HG03342 (cell line): ENCODE measurements around the gene TNFRSF1A.

Experiments used
- ATAC-seq: cut with Tn5 transposase; IDR thresholded peaks from one replicate; pipeline ENCODE4 v1.9.1; 2021; ENCODE audit warnings: mild to moderate bottlenecking, moderate library complexity; ENCODE audit not compliant: unreplicated experiment

TNFRSF1A gene

DNA sequence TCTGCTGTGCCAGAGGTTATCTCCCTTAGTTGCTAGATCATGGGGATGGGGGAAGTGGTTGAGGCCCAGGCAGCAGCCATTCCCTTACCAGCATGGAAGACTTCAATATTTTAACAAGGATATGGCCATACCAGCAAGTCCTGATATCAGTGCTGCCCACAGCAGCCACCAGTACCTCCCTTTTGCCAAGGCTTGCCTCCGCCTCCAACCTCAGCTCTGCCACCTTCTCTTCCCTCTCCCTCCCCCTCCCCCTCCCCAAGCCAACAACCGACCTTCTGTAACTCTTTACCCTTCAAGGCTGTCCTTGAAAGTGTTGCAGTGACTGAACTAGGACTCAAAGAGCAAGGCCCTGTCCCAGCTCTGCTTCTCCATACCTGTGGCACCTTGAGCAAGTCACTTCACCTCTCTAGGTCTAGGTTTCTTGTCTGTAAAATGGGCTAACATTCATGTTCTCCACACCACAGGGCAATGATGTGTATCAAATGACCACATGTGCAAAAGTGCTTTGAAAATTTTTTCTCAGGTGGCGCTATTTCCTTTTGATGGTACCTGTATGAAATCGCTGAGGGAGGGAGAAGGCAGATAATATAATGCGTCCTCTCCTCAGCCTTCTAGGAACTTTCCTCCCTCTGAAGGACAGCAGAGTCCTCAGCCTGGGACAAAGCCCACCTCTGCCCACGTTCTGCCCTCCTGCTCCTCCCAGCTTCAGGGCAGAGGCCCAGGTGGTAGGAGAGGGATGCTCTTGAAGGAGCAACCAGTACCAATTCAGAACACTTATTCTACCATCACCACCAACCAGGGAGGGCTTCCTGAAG is 16.7 kb downstream of the TNFRSF1A start:
- no peak for ATAC-seq

DNA sequence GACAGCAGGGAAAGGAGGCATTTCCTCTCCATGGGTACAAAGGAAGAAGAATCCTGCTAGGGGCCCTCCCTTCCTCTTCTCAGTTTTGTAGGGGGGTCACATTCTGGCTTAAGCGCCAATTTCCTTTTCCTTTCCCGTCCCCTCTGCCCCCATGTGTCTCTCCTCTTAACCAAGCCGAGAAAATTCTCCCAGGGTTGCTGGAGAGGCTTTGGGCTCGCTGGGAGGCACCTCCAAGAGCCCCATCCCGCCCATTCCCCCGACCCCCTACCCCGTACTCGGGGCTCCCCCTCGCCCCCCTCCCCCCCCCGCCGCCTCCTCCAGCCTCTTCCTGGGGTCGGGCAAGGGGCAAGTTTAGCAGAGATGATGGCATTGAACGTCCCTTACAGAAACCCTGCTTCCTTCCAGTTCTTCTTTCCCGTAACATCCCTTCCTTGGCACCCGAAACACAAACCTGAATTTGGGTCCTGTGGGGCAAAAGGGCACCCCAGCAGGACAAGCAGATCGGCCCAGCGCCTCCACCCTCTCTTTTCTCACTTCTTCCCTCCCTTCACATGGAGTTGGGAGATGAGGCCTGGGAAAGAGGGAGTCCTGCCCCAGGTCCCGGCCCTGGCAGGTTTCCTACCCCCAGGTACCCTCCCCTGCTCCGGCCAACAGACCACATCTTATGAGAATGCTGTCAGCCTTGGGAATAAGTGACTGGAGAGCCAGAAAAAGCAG is 17.7 kb downstream of the TNFRSF1A start:
- no peak for ATAC-seq

DNA sequence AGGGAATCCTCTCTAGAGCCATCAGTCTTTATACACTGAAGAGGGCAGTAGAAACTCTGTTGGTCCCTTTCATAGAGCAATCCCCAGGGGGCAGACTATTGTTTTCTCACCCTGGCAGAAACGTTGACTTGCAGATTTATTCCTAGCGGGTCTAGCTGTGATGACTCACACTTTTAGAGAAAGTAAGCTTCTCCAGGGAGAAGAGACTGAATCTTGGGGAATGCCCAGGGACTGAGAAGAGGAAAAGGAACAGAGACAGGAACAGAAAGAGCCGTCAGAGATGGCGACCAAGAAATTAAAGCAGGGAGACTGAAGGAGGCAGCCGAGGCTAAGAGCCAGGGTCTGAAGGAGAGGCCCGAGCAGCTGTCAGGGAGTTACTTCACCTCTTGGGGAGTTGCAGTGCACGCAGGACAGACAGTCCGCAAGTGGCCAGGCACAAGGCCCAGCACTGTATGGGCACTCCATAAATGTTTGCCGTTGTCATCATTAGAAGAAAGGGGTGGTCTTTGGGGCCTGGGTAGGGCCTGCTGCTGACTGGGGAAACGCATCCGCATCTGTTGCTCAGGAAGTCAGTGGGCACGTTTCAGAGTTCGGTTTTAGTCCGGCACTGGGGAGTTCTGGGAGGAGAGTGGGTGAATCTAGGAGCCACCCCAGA is 18.4 kb downstream of the TNFRSF1A start:
- no peak for ATAC-seq

DNA sequence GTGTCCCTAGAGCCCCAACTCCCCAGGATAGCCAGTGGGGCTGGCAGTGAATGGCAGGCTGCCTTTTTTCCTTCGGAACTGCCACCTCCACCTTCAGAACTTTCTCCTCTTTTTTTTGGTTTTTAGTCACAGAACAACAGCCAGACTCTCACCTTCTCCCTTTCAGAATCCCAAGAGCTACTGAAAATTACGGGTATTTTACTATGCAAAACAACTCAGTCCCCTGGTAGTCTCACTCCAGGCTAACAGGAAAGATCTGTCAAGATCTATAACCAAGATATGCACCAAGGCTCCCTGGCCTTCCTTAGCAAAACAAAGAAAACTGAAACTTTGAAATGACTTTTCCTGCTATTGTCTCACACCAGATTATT is 18.9 kb downstream of the TNFRSF1A start:
- no peak for ATAC-seq

DNA sequence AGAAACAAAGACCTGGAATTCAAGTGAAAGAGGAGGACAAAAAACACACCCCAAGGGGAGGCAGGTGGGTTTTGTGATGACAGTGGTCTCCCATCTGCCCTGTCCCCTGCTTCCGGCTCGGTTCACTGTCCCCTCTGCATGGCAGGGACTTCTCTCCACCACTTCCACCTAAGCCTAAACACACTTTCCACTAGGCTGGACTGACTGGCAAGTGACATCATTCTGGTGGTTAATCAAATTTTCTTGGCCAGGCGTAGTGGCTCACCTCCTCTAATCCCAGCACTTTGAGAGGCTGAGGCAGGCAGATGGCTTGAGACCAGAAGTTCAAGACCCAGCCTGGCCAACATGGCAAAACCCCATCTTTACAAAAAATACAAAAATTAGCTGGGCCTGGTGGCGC is 19.5 kb downstream of the TNFRSF1A start:
- no peak for ATAC-seq

DNA sequence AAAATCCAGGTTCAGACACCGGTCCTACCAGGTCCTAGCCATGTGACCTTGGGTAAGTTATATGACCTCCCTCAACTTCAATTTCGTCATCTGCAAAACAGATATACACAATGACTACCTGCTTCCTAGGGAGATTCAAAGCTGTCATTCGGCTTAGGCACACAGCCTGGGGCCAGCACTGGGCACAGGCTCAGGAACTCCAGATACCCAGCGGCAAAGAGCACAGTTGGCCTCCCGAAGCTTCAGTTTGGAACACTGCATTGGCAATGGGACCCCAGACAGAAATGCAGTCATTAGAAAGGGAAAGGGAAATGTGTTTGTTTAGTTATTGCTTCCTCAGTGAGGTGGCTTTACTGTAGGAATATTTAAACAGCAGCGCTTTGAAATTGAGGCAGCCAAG is 20.0 kb downstream of the TNFRSF1A start:
- no peak for ATAC-seq

DNA sequence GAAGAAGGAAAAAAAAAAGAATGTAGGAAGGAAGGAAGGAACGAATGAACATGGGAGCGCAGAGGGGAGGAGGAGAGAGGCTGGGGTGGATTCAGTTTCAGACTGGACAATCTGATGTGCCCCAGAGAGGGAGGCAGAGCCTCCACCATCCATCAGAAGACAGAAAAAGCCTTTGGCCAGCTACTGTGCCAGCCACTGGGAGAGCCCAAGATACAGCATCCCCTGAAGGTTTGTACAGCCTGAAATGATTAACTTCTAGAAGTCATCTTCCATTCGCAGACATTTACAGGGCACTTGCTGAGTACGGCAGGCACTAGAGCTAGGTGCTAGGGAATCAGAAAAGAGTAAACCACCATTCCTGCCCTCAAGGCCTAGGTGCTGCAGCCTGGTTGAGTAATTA is 22.4 kb downstream of the TNFRSF1A start:
- ATAC-seq = no peak

DNA sequence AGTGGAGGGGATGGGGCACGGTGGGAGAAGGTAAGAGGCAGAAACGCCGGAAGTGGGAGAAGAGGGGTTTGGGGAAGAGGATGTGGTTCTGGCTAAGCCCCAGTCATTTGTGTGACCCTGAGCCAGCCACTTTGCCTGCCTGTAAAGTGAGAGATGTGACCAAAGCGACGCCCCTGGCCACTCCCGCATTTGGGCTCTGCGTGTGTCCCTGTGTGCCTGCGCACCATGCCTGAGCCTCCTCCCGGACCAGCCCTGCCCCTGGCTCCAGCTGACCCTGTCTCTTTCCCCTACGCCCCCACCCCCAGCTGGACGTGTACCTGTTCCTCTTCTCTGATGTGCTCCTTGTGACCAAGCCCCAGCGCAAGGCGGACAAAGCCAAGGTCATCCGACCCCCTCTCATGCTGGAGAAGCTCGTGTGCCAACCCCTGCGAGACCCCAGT is 23.4 kb downstream of the TNFRSF1A start:
- no peak for ATAC-seq

DNA sequence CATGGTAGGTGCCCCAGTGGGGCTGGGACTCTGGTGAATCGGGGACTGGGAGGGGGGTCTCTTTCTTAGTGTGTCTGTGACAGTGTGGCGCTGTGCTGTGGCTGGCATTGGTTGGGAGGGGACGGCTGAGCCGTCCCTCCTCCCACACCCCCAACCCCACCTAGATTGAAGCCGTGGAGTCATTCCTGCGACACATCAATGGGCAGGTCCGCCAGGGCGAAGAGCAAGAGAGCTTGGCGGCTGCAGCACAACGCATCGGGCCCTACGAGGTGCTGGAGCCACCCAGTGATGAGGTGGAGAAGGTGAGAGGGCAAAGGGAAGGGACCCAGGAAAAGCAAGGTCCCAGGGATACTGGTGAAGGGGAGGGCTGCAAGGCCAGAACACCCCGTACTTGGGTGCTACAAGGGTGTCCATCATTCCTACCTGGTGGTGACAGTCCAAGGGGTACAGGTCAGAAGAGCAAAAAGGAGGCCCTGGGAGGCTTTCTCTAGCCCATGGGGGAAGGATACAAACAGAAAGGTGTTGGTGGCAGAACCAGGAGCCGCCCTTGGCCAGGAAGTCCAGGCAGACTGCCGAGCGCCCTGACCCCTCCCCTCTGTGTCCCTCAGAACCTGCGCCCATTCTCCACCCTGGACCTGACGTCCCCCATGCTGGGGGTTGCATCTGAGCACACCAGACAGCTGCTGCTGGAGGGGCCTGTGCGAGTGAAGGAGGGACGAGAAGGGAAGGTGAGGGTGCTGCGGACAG is 24.0 kb downstream of the TNFRSF1A start:
- ATAC-seq = no peak

DNA sequence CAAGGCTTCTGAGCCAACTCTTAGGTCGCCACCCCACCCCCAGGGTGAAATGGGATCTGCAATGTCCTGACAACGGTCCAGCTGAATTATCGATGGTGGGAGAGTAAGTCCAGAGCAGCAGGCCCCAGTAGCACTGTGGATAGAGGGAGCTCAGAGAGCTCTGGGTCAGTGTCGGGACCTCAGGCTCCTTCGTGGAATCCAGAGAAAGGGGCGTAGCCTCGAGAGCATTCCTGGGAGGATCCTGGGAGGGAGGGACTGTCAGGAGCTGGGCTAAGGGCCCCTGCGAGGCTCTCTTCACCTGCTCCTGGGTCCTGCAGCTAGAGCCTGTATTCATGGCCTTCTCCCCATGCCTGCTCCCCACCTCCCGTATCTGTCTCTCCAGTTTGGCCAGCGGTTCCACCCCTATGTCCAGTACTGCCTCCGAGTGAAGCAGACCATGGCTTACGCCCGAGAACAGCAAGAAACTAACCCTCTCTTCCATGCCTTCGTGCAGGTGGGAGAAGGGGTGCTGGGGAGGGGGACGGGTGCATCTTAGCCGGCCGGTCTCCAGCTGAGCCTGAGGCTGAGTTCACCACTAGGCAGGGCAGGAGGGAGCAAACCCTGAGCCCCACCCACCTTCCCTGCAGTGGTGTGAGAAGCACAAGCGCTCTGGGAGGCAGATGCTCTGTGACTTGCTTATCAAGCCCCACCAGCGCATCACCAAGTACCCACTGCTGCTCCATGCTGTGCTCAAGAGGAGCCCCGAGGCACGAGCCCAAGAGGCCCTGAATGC is 24.8 kb downstream of the TNFRSF1A start:
- no peak for ATAC-seq

DNA sequence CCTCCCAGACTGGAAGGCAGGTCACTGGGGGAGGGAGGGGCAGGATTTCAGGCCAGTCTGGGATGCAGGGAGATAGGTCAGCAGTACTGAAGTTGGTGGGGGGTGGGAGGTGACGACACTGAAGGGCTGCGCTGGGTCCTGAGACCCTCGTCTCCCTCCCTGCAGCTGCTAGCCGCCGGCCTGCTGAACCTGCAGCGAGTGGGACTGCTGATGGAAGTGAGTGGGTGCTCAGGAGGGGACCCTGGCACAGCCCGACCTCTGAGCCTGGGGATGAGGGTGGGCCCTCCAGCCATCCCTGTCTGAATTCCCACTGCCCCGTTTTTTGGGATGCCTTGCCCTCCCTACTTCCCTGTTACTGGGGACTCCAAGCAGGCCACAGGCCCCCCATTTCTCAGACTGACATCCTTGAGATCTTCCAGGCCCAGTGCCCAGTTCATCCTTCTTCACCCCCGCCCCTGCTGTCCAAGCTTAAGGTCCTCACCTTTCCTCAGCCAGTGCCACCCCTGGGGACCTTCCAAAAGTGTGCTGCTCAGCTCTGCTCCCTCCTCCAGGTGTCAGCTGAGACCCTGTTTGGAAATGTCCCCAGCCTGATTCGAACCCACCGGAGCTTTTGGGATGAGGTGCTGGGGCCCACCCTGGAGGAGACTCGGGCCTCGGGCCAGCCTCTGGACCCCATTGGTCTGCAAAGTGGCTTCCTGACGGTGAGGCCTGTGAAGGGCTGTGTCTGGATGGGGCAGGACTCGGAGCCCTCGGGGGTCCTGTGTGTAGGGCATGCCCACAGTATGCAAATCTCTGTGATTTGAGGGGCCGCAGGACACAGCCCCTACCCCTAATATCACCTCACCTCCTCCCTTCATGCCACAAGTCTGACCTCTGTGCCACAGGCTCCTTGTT is 25.9 kb downstream of the TNFRSF1A start:
- ATAC-seq = no peak

DNA sequence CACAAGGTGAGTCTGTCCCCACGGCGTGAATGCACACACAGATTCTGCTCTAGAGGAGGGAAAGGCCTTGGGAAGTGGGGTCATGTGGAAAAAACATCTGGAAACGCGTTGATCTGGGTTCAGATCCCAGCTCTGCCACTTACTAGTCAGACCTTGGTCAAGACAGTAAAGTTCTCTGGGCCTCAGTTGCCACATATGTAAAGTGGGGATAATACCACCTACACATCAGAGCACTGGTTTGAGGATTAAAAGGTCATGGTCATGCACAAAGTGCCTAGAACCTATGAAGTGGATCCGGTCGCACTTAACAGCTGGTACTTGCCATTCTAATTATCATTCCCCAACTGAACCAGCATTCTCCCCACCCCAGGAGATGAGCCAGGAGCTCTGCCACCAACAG is 26.7 kb downstream of the TNFRSF1A start:
- no peak for ATAC-seq

DNA sequence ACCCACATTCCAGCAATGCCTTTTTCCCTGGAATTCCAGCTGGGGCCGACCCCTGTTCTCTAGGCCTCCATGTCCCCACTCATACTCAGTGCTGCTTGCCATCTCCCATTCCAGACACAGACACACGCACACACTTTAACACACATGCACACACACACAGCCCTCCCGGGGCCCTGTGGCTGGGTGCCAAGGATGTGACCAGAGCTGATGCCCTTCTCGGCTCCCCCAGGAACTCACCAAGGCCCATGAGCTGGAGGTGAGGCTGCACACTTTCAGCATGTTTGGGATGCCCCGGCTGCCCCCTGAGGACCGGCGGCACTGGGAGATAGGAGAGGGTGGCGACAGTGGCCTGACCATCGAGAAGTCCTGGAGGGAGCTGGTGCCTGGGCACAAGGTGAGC is 27.1 kb downstream of the TNFRSF1A start:
- no peak for ATAC-seq

DNA sequence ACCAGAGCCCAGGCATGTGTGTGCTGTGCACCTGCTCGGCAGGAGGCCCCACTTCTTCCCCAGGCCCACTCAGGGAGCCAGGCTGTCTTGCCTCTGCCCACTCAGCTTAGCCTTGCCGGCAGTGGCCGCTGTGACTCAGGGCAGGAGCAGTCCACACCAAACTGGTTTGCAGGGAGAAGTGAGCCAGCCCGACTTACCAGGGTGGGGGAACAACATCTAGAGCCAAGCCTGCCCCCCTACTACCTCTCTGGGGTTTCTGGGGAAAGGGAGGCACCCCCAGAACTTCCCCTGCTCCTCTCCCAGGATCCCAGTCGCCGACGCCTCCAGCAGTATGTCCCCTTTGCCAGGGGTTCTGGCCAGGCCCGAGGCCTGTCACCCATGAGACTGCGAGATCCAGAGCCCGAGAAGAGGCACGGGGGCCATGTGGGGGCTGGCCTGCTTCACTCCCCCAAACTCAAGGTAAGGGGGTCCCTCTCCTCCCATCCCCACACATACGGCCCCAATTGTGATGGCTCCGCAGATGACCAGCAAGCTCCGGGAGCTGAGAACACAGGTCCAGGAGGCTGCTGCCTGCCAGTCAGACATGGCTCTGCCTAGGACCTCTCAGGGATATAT is 28.4 kb downstream of the TNFRSF1A start:
- ATAC-seq = no peak

DNA sequence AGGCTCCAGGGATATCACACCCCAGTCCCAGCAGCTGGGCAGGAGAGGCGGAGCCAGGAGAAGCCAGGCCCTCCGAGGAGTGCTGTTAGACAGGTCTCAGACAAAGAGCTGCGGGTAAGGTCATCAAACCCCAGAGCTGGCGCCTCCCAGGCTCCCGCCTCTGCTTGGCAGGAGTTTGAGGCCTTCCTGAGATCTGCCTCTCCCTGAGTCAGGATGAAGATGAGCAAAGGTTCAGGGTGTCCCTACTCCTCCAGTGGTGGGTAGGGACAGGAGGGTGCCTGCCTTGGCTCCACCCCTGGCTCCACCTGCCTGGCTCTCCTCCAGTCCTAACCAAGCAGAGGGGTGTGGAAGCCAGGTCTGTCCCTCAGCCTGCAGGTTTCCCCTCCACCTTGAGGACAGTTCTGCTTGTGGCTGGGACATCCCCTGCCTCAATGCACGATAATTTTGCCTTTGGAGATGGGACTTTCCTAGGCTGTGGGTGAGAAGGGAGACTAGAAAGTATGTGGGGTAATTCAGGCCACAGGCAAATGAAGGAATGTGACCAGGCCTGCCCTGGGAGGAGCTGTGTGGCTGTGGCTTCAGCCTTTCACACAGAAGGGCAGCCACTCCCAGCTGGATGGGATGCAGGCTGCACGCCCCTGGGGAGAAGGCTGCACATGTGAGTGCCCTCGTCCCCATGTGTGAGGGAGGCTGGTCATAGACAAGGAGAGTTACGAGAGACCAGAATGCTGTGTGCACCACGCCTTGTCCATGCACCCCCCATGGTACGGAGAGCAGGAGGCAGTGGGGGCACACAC is 29.1 kb downstream of the TNFRSF1A start:
- ATAC-seq = peak; percentile 46

DNA sequence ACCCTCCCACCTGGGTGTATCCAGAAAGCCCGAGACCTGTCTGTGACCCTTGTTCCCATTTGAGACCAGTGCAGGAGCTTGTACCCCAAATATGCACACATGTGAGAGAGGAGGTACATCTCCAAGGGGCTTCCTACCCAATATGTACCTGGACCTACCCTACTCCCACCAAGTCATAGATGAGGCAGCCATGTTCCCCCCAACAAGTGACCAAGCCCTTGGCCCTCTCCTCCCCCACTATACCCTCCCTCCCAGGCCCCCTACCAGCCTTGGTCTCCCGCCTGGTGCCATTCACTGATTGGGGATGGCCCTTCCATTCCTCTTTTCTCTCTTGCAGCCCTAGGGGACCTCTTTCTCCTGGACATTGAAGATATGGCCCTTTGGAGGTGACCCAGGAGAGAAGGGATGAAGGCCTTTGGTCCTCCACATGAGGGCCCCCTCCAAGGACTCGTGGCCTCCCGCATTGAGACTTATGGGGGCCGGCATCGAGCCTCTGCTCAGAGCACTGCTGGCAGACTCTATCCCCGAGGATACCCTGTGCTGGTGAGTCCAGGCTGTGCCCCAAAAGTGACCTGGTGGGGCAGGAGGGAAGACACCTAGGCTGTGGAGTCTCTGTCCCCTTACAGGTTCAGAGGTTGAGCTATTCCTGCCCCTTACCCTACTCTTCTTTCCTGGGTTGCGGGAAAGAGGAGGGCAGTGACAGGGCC is 29.9 kb downstream of the TNFRSF1A start:
- ATAC-seq = no peak

DNA sequence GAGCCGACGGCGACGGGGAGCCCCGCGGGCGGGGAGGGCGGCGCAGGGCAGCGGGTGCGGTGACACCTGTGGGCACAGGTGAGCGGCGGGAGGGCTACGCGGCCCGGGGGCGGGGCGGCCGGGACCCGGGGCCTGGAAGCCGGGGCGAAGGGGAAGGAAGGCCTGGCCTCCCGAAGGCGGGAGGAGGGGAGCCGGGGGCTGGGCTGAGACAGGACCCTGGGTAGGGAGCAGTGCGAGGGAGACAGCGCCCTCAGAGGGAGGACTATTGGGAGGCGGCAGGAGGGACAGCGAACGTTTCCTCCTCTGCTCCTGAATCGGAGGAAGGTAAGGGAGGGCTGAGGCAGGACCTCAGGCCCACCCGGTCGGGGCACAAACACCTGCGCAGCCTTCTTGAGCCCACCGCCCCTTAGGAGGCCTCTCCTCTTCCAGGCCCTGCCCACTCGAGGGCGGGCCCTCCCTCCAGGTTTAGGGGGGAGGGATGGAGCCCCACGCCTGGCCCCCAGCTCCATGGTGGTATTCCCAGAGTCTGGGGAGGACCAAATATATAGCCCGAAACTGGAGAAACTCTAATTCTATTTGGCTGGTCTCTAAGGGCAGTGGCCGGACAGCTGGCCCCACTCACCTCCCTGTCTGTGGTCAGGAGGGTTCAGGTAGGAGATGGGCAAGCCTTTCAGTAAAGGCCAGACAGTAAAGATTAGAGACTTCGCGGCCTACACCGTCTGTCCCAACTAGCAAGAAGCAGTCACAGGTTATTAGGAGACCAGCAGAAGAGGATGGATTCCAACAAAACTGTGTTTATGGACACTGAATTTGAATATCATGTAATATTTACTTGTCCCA is 30.9 kb downstream of the TNFRSF1A start:
- no peak for ATAC-seq
